Prostate gland (tissue), 2 donors: ENCODE results near the gene ISG15. TPM values are rescaled to one million over a fixed set of nuclear protein-coding genes. Genes with fewer than 3 reads are reported as not detected.

Experiments
- DNase-seq: peaks from one replicate; pipeline ENCODE4 v3.0.0-alpha.2; 2019; ENCODE audit warnings: low spot score
- H3K27ac ChIP-seq, 2 donors: fragments of 200-600 bp; sonication (generic); 2 replicates each; pipeline ENCODE4 v1.5.1; 2017 to 2019
- H3K27me3 ChIP-seq: fragments of 200-600 bp; sonication (generic); replicated peaks from 2 replicates; pipeline ENCODE4 v1.5.1; 2019; ENCODE audit not compliant: insufficient read depth
- H3K36me3 ChIP-seq, 2 donors: fragments of 200-600 bp; sonication (generic); 1 replicate in 1 of 2; 2 replicates in 1 of 2; pipeline versions ENCODE4 v1.5.1 to v1.8.1; 2017 to 2019
- H3K4me1 ChIP-seq: fragments of 200-600 bp; sonication (generic); replicated peaks from 2 replicates; pipeline ENCODE4 v1.5.1; 2019
- H3K4me3 ChIP-seq, 2 donors: fragments of 200-600 bp; sonication (generic); 2 replicates each; pipeline ENCODE4 v1.5.1; 2017 to 2019
- H3K9me3 ChIP-seq: fragments of 200-600 bp; sonication (generic); 2 replicates; pipeline ENCODE4 v1.5.1; 2017
- CTCF ChIP-seq, 4 experiments: fragments of 200-600 bp in 2 of 4; fragments of 450-650 bp in 2 of 4; sonication (generic) in 2 of 4; IDR thresholded peaks; 1 replicate in 3 of 4; 2 replicates in 1 of 4; pipeline ENCODE4 v1.5.1; 2016 to 2019; ENCODE audit warnings: antibody characterized with exemption in 4 of 4, mild to moderate bottlenecking in 2 of 4, moderate library complexity in 2 of 4
- POLR2A ChIP-seq: fragments of 450-650 bp; IDR thresholded peaks from one replicate; pipeline ENCODE4 v1.6.1; 2016; ENCODE audit warnings: antibody characterized with exemption, mild to moderate bottlenecking
- POLR2AphosphoS5 ChIP-seq: sonication (generic); formaldehyde crosslinking; IDR thresholded peaks from one replicate; pipeline ENCODE4 v1.6.1; 2017; ENCODE audit warnings: antibody characterized with exemption
- WGBS: methylation state at CpG from one replicate; pipeline ENCODE4 v1.1.5; 2018; 5-methylcytosine and 5-hydroxymethylcytosine counted together
- intact Hi-C: fragments of 100-400 bp; cut with DNase I; formaldehyde crosslinking; loops from one replicate; pipeline ENCODE4 v1.14.2; 2022
- total RNA-seq, 2 donors: library from RNA; depleted of rRNA; stranded (reverse); fragments of >200 nt; gene quantifications; one replicate each; pipeline ENCODE4 v1.1.0, GENCODE V29; 2016

ISG15 gene
- total RNA-seq, 2 donors from 2014 or later: 22.3 to 27.2 TPM

GRCh38 chr1:1051127-1051810, 38.0 kb downstream of the ISG15 start:
- 89% methylated on average over 27 of the region's 46 CpGs for whole genome bisulfite sequencing
- Histone ChIP-seq H3K4me3 (no peak overlapping the region), H3K4me1 (no peaks in the 10 kb centered on the region), H3K9me3 (no peaks in the 10 kb centered on the region), H3K27me3 (no peaks in the 10 kb centered on the region), H3K36me3 (no peaks in the 10 kb centered on the region), H3K27ac (no peak overlapping the region)
- intact Hi-C loops: no loop called here
- no peak for DNase-seq
- TF ChIP-seq POLR2AphosphoS5 (no peak), CTCF (IDR thresholded peaks at IDR 0.05) (no peak), POLR2A (no peak)

- no peak for DNase-seq
- 92% methylated on average over 29 of the region's 29 CpGs for WGBS
- TF ChIP-seq POLR2AphosphoS5: no peak
- TF ChIP-seq POLR2A: no peak
- no peak for TF ChIP-seq CTCF (IDR thresholded peaks at IDR 0.05)
- no peak overlapping the region for H3K4me3 ChIP-seq
- H3K4me1 ChIP-seq: no peaks in the 10 kb centered on the region
- H3K27me3 ChIP-seq: no peaks in the 10 kb centered on the region
- no peaks in the 10 kb centered on the region for H3K9me3 ChIP-seq
- no peak overlapping the region for H3K27ac ChIP-seq
- H3K36me3 ChIP-seq: no peaks in the 10 kb centered on the region
- intact Hi-C loops: no loop called here
Observed at GRCh38 chr1:1052003-1052840, 38.9 kb downstream of the ISG15 start.

- no peaks in the 10 kb centered on the region for H3K27me3 ChIP-seq
- no peak overlapping the region for H3K4me3 ChIP-seq
- 90% methylated on average over 13 of the region's 15 CpGs for WGBS
- H3K9me3 ChIP-seq: no peaks in the 10 kb centered on the region
- no peaks in the 10 kb centered on the region for H3K36me3 ChIP-seq
- intact Hi-C loops: no loop called here
- no peaks in the 10 kb centered on the region for H3K4me1 ChIP-seq
- TF ChIP-seq POLR2A: no peak
- no peak for TF ChIP-seq CTCF (IDR thresholded peaks at IDR 0.05)
- no peak for TF ChIP-seq POLR2AphosphoS5
- H3K27ac ChIP-seq: no peak overlapping the region
- no peak for DNase-seq
Observed at GRCh38 chr1:1053022-1053421, 39.7 kb downstream of the ISG15 start.

- WGBS: 96% methylated on average over 18 of the region's 18 CpGs
- intact Hi-C loops: no loop called here
- Histone ChIP-seq H3K27me3 (peaks cover 2% of the 10 kb centered on the region), H3K9me3 (no peaks in the 10 kb centered on the region), H3K36me3 (no peaks in the 10 kb centered on the region), H3K4me3 (no peak overlapping the region), H3K4me1 (no peaks in the 10 kb centered on the region), H3K27ac (no peak overlapping the region)
- no peak for DNase-seq
- TF ChIP-seq POLR2A: no peak
- no peak for TF ChIP-seq POLR2AphosphoS5
- no peak for TF ChIP-seq CTCF (IDR thresholded peaks at IDR 0.05)
Observed at GRCh38 chr1:1053682-1054081, 40.4 kb downstream of the ISG15 start.
